ENCODE results near the gene SEPTIN11.

SEPTIN11 gene

DNA sequence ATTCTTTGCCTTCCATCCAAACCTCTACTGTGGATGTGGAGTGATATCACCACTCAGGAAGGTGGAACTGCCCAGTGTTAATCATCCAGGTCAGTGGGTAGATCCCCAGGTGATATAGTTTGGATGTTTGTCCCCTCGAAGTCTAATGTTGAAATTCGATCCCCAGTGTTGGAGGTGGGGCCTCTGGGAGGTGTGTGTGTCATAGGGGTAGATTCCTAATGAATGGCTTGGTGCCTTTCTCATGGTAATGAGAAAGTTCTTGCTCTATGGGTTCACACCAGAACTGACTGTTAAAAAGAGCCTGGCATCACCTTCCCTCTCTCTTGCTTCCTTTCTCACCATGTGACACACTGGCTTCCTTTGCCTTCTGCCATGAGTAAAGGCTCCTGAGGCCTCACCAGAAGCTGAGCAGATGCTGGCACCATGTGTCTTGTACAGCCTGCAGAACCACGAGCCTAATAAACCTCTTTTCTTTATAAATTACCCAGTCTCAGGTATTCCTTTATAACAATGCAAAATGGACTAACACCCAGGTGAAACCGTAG lies 44.8 kb upstream of the SEPTIN11 start:
- ATAC-seq = no peak
- TF ChIP-seq, protein P1, sequence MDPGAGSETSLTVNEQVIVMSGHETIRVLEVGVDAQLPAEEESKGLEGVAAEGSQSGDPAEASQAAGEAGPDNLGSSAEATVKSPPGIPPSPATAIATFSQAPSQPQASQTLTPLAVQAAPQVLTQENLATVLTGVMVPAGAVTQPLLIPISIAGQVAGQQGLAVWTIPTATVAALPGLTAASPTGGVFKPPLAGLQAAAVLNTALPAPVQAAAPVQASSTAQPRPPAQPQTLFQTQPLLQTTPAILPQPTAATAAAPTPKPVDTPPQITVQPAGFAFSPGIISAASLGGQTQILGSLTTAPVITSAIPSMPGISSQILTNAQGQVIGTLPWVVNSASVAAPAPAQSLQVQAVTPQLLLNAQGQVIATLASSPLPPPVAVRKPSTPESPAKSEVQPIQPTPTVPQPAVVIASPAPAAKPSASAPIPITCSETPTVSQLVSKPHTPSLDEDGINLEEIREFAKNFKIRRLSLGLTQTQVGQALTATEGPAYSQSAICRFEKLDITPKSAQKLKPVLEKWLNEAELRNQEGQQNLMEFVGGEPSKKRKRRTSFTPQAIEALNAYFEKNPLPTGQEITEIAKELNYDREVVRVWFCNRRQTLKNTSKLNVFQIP (CRISPR knock-in tag; IDR thresholded peaks at IDR 0.05; ENCODE audit: borderline replicate concordance, low read depth) = no peak
- TF ChIP-seq TCF4 (CRISPR knock-in tag; IDR thresholded peaks at IDR 0.05; ENCODE audit: borderline replicate concordance) = no peak
- TF ChIP-seq ZFP30 (CRISPR knock-in tag; IDR thresholded peaks at IDR 0.05) = no peak
- no peak for TF ChIP-seq ISL1 (CRISPR knock-in tag; IDR thresholded peaks at IDR 0.05)
- no peak for TF ChIP-seq RARB (CRISPR knock-in tag; IDR thresholded peaks at IDR 0.05)
- TF ChIP-seq, protein P2, sequence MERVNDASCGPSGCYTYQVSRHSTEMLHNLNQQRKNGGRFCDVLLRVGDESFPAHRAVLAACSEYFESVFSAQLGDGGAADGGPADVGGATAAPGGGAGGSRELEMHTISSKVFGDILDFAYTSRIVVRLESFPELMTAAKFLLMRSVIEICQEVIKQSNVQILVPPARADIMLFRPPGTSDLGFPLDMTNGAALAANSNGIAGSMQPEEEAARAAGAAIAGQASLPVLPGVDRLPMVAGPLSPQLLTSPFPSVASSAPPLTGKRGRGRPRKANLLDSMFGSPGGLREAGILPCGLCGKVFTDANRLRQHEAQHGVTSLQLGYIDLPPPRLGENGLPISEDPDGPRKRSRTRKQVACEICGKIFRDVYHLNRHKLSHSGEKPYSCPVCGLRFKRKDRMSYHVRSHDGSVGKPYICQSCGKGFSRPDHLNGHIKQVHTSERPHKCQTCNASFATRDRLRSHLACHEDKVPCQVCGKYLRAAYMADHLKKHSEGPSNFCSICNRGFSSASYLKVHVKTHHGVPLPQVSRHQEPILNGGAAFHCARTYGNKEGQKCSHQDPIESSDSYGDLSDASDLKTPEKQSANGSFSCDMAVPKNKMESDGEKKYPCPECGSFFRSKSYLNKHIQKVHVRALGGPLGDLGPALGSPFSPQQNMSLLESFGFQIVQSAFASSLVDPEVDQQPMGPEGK (CRISPR knock-in tag; IDR thresholded peaks at IDR 0.05; ENCODE audit: borderline replicate concordance) = no peak
- TF ChIP-seq ARNTL (CRISPR knock-in tag; IDR thresholded peaks at IDR 0.05; ENCODE audit: borderline replicate concordance, low read depth) = no peak
- TF ChIP-seq, protein P3, sequence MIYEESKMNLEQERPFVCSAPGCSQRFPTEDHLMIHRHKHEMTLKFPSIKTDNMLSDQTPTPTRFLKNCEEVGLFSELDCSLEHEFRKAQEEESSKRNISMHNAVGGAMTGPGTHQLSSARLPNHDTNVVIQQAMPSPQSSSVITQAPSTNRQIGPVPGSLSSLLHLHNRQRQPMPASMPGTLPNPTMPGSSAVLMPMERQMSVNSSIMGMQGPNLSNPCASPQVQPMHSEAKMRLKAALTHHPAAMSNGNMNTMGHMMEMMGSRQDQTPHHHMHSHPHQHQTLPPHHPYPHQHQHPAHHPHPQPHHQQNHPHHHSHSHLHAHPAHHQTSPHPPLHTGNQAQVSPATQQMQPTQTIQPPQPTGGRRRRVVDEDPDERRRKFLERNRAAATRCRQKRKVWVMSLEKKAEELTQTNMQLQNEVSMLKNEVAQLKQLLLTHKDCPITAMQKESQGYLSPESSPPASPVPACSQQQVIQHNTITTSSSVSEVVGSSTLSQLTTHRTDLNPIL (CRISPR knock-in tag; IDR thresholded peaks at IDR 0.05; ENCODE audit: low read depth) = no peak
- TF ChIP-seq ESRRG (CRISPR knock-in tag; IDR thresholded peaks at IDR 0.05) = no peak
- no peak for TF ChIP-seq TOX (CRISPR knock-in tag; IDR thresholded peaks at IDR 0.05; ENCODE audit: borderline replicate concordance)
- TF ChIP-seq, protein P4, sequence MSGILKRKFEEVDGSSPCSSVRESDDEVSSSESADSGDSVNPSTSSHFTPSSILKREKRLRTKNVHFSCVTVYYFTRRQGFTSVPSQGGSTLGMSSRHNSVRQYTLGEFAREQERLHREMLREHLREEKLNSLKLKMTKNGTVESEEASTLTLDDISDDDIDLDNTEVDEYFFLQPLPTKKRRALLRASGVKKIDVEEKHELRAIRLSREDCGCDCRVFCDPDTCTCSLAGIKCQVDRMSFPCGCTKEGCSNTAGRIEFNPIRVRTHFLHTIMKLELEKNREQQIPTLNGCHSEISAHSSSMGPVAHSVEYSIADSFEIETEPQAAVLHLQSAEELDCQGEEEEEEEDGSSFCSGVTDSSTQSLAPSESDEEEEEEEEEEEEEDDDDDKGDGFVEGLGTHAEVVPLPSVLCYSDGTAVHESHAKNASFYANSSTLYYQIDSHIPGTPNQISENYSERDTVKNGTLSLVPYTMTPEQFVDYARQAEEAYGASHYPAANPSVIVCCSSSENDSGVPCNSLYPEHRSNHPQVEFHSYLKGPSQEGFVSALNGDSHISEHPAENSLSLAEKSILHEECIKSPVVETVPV (CRISPR knock-in tag; IDR thresholded peaks at IDR 0.05) = no peak
- no peak for TF ChIP-seq ZFP3 (CRISPR knock-in tag; IDR thresholded peaks at IDR 0.05)
- TF ChIP-seq OSR1 (CRISPR knock-in tag; IDR thresholded peaks at IDR 0.05) = no peak
- no peak for TF ChIP-seq ZNF70 (CRISPR knock-in tag; IDR thresholded peaks at IDR 0.05)
- no peak for TF ChIP-seq SNAI2 (CRISPR knock-in tag; IDR thresholded peaks at IDR 0.05)
- TF ChIP-seq, protein P5, sequence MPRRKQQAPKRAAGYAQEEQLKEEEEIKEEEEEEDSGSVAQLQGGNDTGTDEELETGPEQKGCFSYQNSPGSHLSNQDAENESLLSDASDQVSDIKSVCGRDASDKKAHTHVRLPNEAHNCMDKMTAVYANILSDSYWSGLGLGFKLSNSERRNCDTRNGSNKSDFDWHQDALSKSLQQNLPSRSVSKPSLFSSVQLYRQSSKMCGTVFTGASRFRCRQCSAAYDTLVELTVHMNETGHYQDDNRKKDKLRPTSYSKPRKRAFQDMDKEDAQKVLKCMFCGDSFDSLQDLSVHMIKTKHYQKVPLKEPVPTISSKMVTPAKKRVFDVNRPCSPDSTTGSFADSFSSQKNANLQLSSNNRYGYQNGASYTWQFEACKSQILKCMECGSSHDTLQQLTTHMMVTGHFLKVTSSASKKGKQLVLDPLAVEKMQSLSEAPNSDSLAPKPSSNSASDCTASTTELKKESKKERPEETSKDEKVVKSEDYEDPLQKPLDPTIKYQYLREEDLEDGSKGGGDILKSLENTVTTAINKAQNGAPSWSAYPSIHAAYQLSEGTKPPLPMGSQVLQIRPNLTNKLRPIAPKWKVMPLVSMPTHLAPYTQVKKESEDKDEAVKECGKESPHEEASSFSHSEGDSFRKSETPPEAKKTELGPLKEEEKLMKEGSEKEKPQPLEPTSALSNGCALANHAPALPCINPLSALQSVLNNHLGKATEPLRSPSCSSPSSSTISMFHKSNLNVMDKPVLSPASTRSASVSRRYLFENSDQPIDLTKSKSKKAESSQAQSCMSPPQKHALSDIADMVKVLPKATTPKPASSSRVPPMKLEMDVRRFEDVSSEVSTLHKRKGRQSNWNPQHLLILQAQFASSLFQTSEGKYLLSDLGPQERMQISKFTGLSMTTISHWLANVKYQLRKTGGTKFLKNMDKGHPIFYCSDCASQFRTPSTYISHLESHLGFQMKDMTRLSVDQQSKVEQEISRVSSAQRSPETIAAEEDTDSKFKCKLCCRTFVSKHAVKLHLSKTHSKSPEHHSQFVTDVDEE (CRISPR knock-in tag; IDR thresholded peaks at IDR 0.05) = no peak
- no peak for TF ChIP-seq BACH2 (CRISPR knock-in tag; IDR thresholded peaks at IDR 0.05; ENCODE audit: borderline replicate concordance)
- TF ChIP-seq ZC3H10 (CRISPR knock-in tag; IDR thresholded peaks at IDR 0.05) = no peak
- no peak for TF ChIP-seq ZNF8 (CRISPR knock-in tag; IDR thresholded peaks at IDR 0.05)

DNA sequence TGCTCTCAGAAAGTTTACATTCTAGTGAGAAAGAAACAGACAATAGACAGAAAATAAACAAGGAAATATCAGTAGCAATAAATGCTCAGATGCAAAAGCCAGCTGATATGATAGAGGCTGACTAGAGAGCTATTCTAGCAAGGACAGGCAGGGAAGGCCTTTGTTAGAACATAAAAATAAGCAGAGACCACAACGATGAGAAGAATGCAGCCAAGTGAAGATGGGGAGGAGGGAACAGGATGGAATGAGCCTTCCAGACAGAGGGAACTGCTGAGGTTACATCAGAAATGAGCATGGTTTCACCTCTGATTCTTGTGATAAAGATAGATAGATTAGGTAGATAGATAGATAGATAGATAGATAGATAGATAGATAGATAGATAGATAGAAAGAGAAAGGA lies 44.0 kb upstream of the SEPTIN11 start:
- no peak for TF ChIP-seq ISL1 (CRISPR knock-in tag; IDR thresholded peaks at IDR 0.05)

DNA sequence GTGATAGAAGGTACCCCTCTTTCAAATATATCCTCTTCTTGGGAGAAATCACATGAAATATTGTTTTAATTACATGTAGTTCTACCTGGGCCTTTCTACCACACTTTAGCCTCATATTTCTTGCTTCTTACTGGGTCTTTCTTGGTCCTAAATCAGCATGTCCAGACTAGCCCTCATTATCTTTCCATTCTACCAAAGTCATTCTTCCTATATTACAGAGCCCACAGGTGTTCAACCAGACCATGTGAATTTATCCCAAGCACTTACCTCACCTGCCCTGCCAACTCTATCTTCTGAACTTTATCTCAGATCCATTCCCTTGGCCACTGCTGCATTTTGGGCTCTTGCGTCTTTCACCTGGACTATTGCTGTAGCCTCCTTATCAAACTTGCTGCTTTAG lies 39.8 kb upstream of the SEPTIN11 start:
- no peak for ATAC-seq
- TF ChIP-seq ZNF8 (CRISPR knock-in tag; IDR thresholded peaks at IDR 0.05) (no peak), ZFP30 (CRISPR knock-in tag; IDR thresholded peaks at IDR 0.05) (no peak), BACH2 (CRISPR knock-in tag; IDR thresholded peaks at IDR 0.05; ENCODE audit: borderline replicate concordance) (no peak), PPARA (CRISPR knock-in tag; IDR thresholded peaks at IDR 0.05; ENCODE audit: borderline replicate concordance) (no peak), OSR1 (CRISPR knock-in tag; IDR thresholded peaks at IDR 0.05) (no peak)
- TF ChIP-seq, protein P2 (CRISPR knock-in tag; IDR thresholded peaks at IDR 0.05; ENCODE audit: borderline replicate concordance) = no peak

More for the DNA sequence above, 44.0 kb upstream of the SEPTIN11 start:
- ATAC-seq = peak; percentile 87
